BJ (cell line): ENCODE measurements around the gene PAFAH1B1. TPM values are rescaled to one million over a fixed set of nuclear protein-coding genes. Genes with fewer than 3 reads are reported as not detected.

Experiments
- CTCF ChIA-PET: fragments of 350-600 bp; formaldehyde crosslinking; extraction: SDS; loops from one replicate; lab custom pipeline; 2021; ENCODE audit warnings: antibody characterized with exemption, inconsistent platforms; lab: Yijun Ruan, JAX
- POLR2A ChIA-PET: fragments of 300-600 bp; sonication (Branson Sonifier 250); formaldehyde crosslinking; extraction: SDS; loops from one replicate; lab custom pipeline; 2021; ENCODE audit warnings: antibody characterized with exemption; lab: Charles Lee
- DNase-seq: peaks from one replicate; pipeline ENCODE4 v3.0.0-alpha.2; 2011; ENCODE audit warnings: low read depth
- H3K27me3 ChIP-seq: 2 replicates; pipeline ENCODE4 v1.6.0; 2011; ENCODE audit warnings: low read length; ENCODE audit not compliant: control insufficient read depth, insufficient read depth
- H3K36me3 ChIP-seq: 2 replicates; pipeline ENCODE4 v1.5.1; 2011; ENCODE audit warnings: low read length; ENCODE audit not compliant: control insufficient read depth, insufficient read depth
- H3K4me3 ChIP-seq: 2 replicates; pipeline ENCODE4 v1.5.1; 2011; ENCODE audit warnings: low read depth, mild to moderate bottlenecking, control low read depth, low read length
- polyA plus RNA-seq: library from polyadenylated mRNA; depleted of rRNA; stranded (reverse); fragments of >200 nt; gene quantifications from 2 replicates; pipeline ENCODE4 v1.2.3, GENCODE V29; 2011
- TF ChIP-seq, protein P1 (sequence below): IDR thresholded peaks from 2 replicates; pipeline ENCODE4 v1.5.1; 2011; ENCODE audit warnings: low read depth, mild to moderate bottlenecking, control low read depth, inconsistent platforms, low read length, moderate library complexity; ENCODE audit not compliant: insufficient read depth

The PAFAH1B1 gene
- polyA plus RNA-seq, 1 experiment: 66.2 TPM

GRCh38 chr17:2708585-2709182 is 115.2 kb downstream of the PAFAH1B1 start:
- ChIA-PET POLR2A (no interaction called here), CTCF (no interaction called here)
- Histone ChIP-seq H3K27me3 (no peaks in the 10 kb centered on the region), H3K36me3 (peaks cover 4% of the 10 kb centered on the region), H3K4me3 (no peak overlapping the region)
- DNase-seq: no peak
- TF ChIP-seq, protein P1, sequence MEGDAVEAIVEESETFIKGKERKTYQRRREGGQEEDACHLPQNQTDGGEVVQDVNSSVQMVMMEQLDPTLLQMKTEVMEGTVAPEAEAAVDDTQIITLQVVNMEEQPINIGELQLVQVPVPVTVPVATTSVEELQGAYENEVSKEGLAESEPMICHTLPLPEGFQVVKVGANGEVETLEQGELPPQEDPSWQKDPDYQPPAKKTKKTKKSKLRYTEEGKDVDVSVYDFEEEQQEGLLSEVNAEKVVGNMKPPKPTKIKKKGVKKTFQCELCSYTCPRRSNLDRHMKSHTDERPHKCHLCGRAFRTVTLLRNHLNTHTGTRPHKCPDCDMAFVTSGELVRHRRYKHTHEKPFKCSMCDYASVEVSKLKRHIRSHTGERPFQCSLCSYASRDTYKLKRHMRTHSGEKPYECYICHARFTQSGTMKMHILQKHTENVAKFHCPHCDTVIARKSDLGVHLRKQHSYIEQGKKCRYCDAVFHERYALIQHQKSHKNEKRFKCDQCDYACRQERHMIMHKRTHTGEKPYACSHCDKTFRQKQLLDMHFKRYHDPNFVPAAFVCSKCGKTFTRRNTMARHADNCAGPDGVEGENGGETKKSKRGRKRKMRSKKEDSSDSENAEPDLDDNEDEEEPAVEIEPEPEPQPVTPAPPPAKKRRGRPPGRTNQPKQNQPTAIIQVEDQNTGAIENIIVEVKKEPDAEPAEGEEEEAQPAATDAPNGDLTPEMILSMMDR: no peak

DNA sequence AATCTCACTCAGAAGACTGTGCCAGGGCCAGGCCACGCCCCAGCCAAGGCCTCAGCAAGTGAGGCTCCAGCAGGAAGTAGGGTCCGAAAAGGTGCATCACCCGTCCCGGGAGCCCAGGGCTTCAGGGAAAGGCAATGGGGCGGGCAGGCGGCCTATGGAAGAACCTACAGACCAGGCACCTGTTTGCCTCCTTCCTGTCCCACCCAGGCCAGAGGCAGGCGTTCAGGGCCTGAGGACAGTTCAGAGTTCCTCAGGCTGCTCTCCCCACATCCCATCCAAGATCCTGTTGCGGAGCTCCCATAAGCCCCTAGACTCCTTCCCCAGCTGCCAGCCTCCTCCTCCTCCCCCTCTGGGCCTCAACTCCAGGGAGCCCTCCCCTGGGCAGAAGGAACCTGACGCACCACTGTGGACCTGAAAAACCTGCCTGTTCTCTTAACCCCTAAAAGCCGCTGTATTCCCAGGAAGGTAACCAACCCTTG is 115.8 kb downstream of the PAFAH1B1 start:
- ChIA-PET CTCF (interaction anchor here (0.7 to 1.2 kb wide), 2 partner anchors 9 to 22 kb away, joined by 3 read pairs; no protein-coding TSS in a partner anchor), POLR2A (no interaction called here)
- Histone ChIP-seq H3K27me3 (no peaks in the 10 kb centered on the region), H3K36me3 (no peaks in the 10 kb centered on the region; the same call in 1 of the 2 replicates), H3K4me3 (no peak overlapping the region)
- DNase-seq: no peak
- TF ChIP-seq, protein P1: no peak

DNA sequence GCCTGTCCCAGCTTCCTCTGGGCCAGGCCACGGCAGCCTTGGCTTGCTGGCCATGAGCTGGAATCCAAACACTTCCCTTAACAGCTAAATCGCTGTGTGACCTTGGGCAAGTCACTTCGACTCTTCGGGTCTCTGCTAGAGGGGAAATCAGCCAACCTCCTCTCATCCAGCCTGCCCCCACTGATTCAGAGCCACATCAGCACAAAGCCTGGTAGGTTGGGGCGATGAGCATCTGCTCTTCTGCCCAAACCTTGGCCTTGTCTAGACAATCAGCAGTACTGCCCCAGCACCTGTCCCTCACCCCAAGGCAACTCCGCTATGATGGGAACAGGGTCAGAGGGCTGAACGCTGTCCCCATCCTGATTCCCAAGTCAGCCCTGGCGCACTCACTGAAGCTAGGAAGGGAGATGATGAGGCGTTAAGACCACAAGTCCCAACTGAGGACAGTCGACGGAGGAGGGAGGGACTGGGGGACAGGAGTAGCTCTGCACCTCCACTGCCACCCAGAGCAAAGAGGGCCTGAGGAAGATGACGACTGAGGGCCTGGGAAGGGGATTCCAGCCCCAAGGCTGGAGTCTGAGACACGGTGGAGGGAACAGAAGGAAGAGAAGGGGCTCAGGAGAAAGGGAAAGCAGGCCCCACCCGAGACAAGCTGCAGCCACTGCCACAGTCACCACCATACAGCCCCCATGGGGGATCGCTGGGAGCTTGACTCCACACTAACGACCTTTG is 116.8 kb downstream of the PAFAH1B1 start:
- CTCF ChIA-PET: interaction anchor here (0.6 to 1.2 kb wide), 3 partner anchors 10 to 310 kb away, joined by 3 read pairs; no protein-coding TSS in a partner anchor
- POLR2A ChIA-PET: no interaction called here
- TF ChIP-seq, protein P1: no peak

DNA sequence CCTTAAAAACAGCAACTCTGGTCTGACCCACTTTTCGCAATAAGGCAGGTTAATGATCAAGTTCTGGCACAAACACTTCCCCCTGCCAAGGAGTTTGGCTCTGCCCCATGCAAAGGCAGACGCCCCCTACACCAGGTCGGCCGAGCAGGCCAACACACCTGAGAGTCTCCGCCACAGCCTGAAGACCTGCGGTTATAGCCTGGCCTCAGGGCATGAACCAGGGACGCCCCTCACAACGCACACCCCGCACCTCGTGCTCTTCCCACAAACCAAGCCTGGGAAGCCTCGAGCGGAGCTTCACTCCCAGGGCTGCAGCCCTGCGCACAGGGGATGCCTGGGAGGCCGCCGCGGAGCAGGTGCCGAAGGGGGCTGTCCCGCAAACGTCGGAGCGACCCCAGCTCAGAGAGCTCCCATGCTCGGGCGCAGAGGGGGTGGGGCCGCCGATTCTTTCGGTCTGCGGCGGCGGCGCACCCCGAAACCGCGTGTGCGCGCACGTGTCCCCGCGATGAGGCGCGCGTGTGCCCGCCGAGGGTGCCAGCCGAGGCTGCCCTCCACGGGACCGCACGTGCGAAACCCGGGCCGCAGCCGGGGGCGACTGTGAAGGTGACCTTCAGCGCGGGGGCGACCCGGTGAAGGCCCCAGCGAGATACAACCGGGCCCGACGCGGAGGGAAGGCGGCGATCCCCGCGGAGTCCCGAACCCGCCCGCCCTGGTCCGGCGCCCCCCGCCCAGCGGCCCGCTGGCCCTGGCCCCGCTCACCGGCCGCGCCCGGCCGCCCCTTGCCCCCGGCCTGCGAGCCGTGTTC is 117.6 kb downstream of the PAFAH1B1 start:
- POLR2A ChIA-PET: interaction anchor here (0.5 to 0.7 kb wide), 2 partner anchors 113 to 227 kb away, joined by 3 to 4 read pairs; no protein-coding TSS in a partner anchor
- TF ChIP-seq, protein P1: no peak
- CTCF ChIA-PET: interaction anchor here (0.6 kb wide), 1 partner anchor 311 kb away, joined by 3 read pairs; no protein-coding TSS in a partner anchor
- Histone ChIP-seq H3K4me3 (peak overlapping the region; percentile 81), H3K36me3 (no peaks in the 10 kb centered on the region; the same call in 1 of the 2 replicates), H3K27me3 (no peaks in the 10 kb centered on the region)
- no peak for DNase-seq

More for the DNA sequence above, 116.8 kb downstream of the PAFAH1B1 start:
- H3K4me3 ChIP-seq: peak overlapping the region; percentile 81
- DNase-seq: no peak
- no peaks in the 10 kb centered on the region for H3K27me3 ChIP-seq
- no peaks in the 10 kb centered on the region; the same call in 1 of the 2 replicates for H3K36me3 ChIP-seq
